GM18861 (cell line): ENCODE data around the gene VAMP4.
"Not testable (repeated sequence)": the region's sequence is repeated elsewhere in the genome, so short reads cannot be mapped to it uniquely, and the experiment has no call there.

Source experiments
- ATAC-seq: cut with Tn5 transposase; IDR thresholded peaks from one replicate; pipeline ENCODE4 v1.9.1; 2021; ENCODE audit not compliant: unreplicated experiment

Gene VAMP4

DNA sequence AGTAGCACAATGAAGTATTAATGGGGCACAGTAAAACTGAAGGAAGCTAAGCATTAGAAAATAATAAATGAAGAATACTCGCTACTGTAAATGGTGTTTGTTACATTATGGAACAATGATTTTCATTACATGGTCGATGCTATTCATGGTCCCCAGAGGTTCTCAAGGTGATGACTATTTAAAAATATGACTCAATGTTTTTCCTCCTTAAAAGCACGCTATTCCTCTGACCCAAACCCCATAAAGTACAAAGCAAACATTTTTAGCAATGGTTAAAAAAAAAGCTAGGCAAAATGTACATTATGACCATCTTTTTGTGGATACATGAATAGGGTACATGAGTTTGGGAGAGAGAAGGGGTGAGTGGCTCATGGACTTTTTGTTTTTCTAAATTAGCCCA lies 34.3 kb downstream of the VAMP4 start:
- ATAC-seq = no peak

DNA sequence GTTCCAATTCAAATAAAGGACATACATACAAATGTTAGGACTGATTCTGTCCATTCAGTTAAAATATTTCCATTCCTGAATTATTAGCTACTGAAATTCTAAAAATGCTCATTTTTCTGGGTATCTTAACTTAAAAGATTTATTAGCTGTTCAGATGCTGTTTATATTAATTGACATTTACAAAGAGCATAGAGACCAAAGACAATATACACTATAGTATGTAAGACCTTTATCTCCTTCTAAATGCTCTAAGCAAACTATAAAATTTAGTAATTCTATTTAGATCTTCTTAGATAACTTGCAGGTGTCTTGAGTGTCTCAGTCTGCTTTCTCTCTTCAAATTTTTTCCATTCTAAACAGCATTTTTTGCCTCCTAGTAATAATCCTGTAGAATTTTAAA lies 39.3 kb downstream of the VAMP4 start:
- ATAC-seq = no peak

- ATAC-seq = no peak
Measured at GRCh38 chr1:171699531-171699930, 42.3 kb downstream of the VAMP4 start.

DNA sequence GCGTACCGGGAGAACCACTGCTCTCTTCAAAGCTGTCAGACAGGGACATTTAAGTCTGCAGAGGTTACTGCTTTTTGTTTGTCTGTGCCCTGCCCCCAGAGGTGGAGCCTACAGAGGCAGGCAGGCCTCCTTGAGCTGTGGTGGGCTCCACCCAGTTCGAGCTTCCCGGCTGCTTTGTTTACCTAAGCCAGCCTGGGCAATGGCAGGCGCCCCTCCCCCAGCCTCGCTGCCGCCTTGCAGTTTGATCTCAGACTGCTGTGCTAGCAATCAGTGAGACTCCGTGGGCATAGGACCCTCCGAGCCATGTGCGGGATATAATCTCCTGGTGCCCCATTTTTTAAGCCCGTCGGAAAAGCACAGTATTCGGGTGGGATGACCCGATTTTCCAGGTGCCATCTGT lies 46.1 kb downstream of the VAMP4 start:
- ATAC-seq = not testable (repeated sequence)

GRCh38 chr1:171693541-171693940 lies 48.3 kb downstream of the VAMP4 start:
- not testable (repeated sequence) for ATAC-seq

DNA sequence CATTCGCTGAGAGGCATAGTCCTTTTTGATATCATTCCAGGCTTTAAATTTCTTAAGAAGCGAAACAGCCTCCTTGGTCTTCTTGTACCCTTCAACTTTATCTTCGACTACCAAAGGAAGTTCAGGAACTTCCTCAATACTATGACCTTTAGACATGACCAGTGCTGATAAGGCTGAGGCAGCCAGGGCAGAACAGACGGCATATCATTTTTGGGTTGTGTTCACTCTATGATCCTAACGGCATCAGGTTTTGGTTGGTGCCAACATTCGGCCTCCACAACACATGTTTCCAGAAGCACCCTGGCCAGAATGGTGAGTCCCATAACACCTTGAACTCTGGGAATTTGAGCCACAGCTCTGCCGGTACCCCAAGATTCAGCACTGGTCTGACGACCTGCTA lies 58.0 kb downstream of the VAMP4 start:
- no peak for ATAC-seq

DNA sequence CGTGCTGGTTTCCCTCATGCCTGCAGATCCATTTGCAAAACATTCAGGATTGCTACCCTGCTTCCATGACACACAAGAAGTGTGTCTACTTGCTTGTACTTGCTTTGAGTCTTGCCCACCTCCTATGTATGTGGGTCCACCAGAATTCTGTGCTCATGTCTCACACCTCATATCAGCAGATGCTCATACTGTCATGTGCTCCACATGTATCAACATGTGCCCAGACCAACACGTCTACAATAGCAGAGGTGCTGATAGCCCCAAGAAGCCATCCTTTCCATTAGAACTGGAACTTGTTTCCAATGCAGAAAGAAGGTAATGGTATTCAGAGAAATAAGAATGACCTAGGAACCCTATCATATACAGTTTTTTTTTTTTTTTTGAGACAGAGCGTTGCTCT lies 61.5 kb downstream of the VAMP4 start:
- ATAC-seq = no peak

- ATAC-seq = no peak
Measured at GRCh38 chr1:171676823-171677222, 65.0 kb downstream of the VAMP4 start.

- no peak for ATAC-seq
Measured at GRCh38 chr1:171674431-171675405, 67.1 kb downstream of the VAMP4 start.

DNA sequence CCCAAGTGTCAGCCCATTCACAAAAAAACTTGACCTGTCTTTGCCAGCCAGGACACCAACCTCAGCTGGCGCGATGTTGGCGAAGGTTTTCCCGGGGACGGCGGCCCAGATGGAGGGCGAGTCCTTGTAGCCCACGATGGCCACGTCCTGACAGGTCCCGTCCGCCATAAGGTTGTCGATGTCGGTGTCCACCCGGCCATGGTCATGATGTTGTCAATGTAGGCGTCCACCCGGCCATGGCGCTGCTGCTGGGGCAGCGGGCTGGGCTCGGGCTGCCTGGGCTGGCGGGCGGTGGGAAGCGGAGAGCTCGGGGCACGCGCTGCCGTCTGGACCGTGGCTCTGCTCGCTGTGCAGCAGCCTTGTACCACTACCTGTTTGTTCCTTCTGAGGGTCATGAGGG lies 71.1 kb downstream of the VAMP4 start:
- ATAC-seq = no peak

DNA sequence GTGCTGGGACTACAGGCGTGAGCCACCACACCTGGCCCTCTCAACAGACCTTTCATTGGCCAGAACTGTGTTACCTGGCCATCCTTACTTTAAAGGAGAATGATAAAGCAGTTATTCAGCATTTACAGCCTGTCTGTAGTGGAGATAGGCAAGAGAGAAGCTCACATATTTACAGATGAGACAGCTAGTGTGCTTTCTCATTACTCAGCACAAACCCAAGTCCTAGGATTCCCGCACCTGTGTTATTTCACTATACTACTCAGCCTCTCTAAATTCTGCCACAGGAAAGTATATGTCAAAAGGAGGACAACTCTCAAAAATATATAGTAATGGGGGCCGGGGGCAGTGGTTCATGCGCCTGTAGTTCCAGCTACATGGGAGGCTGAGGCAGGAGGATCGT lies 73.5 kb downstream of the VAMP4 start:
- ATAC-seq = no peak

- ATAC-seq = no peak
Measured at GRCh38 chr1:171666114-171666769, 75.6 kb downstream of the VAMP4 start.

- no peak for ATAC-seq
Measured at GRCh38 chr1:171664976-171665375, 76.9 kb downstream of the VAMP4 start.

- ATAC-seq = no peak
Measured at GRCh38 chr1:171663854-171664575, 77.8 kb downstream of the VAMP4 start.

- no peak for ATAC-seq
Measured at GRCh38 chr1:171663036-171663853, 78.6 kb downstream of the VAMP4 start.

GRCh38 chr1:171661076-171661650 lies 80.7 kb downstream of the VAMP4 start:
- no peak for ATAC-seq

- ATAC-seq = not testable (repeated sequence)
Measured at GRCh38 chr1:171656206-171656605, 85.7 kb downstream of the VAMP4 start.

DNA sequence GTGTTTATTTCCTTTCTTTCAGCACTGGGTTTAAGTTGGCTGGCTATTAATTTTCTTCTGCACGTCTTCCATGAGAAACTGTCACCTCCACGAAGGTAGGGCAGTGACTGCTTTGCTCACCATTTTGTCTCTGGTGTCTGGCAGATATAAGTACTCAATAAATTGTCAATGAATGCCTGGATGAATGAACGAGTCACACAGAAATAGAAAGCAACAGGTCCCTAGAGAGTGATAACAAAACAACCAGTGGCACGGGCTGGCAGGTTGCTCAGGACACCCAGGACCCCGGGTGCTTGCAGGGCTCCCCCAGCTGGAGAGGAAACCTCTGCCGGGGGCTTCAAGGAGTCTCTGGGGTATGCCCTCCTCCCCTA lies 86.1 kb downstream of the VAMP4 start:
- ATAC-seq = no peak

DNA sequence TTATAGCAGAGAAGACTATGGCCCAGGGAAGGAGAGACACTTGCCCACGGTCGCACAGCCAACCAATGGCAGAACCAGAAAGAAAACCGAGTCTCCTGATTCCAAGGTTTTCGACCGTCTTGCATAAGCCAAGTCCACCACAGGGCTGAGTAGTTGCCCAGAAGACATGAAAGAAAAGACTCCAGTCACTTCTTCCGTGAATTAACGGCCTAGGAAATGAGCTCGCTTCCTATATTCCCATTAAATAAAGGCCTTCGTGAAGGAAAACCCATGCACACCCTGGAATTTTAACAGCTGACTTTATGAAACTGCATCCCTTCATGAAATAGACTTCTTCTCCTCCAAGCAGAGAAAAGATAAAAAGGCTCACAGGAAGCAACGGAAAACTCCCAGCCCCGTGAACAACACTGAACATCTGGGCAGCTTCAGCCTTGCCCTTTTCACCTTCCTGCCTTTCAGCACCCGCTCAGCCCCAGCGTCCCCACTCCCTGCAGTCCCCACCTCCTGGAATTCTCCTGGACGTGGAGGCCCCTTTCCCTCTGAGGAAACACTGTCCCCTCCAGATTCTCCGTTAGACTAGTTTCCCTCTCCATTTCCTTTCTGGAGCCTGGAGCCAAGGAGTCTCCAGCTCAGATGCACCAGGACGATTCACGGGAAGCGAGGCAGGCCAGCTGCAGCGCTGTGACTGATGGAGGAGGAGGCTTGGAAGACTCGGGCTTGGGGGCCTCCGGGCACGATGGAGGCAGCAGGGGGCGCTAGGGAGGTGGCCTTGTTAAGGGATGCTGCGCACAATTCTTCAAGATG lies 86.7 kb downstream of the VAMP4 start:
- ATAC-seq = no peak
